Uterus (tissue), 2 donors: ENCODE results near the gene RGS8.

ENCODE experiments used
- POLR2A ChIP-seq, 2 donors: fragments of 450-650 bp; IDR thresholded peaks; one replicate each; pipeline ENCODE4 v1.6.1; 2016; ENCODE audit warnings: antibody characterized with exemption in 2 of 2, mild to moderate bottlenecking in 1 of 2, moderate library complexity in 1 of 2
- TF ChIP-seq, protein P1 (sequence below), 4 experiments: fragments of 200-600 bp in 2 of 4; fragments of 450-650 bp in 2 of 4; sonication (generic) in 2 of 4; IDR thresholded peaks; one replicate each; pipeline ENCODE4 v1.5.1; 2016 to 2019; ENCODE audit warnings: antibody characterized with exemption in 4 of 4, mild to moderate bottlenecking in 2 of 4, moderate library complexity in 1 of 4

DNA sequence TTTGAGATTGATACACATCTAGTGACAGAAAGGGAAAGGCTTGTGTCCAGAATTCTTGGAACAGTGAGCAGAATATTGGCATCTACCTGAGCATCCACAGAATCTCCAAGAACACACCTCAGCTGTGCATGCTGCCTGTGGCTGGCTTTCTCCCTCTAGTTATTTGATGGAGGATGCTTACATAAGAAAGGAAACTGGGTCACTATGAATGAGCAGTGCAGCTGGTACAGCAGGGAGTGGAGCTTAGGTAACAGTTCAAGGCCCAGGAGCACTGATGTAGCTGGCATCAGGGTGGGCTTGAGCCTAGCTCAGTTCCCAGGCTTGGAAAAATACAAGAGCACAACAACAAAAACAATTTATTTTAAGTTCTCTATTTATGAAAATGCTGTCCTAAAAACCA is 26.3 kb downstream of the RGS8 start:
- TF ChIP-seq, protein P1, sequence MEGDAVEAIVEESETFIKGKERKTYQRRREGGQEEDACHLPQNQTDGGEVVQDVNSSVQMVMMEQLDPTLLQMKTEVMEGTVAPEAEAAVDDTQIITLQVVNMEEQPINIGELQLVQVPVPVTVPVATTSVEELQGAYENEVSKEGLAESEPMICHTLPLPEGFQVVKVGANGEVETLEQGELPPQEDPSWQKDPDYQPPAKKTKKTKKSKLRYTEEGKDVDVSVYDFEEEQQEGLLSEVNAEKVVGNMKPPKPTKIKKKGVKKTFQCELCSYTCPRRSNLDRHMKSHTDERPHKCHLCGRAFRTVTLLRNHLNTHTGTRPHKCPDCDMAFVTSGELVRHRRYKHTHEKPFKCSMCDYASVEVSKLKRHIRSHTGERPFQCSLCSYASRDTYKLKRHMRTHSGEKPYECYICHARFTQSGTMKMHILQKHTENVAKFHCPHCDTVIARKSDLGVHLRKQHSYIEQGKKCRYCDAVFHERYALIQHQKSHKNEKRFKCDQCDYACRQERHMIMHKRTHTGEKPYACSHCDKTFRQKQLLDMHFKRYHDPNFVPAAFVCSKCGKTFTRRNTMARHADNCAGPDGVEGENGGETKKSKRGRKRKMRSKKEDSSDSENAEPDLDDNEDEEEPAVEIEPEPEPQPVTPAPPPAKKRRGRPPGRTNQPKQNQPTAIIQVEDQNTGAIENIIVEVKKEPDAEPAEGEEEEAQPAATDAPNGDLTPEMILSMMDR (IDR thresholded peaks at IDR 0.05) = no peak
- no peak for TF ChIP-seq POLR2A (IDR thresholded peaks at IDR 0.05)
